NCI-H1105 treated with DMSO at 0.1 percent for 48 hours (cell line): ENCODE measurements around the gene SPSB3.

Experiments used
- DNase-seq: peaks from one replicate; lab custom pipeline; 2025; lab: John Stamatoyannopoulos, UW

SPSB3 gene

DNA sequence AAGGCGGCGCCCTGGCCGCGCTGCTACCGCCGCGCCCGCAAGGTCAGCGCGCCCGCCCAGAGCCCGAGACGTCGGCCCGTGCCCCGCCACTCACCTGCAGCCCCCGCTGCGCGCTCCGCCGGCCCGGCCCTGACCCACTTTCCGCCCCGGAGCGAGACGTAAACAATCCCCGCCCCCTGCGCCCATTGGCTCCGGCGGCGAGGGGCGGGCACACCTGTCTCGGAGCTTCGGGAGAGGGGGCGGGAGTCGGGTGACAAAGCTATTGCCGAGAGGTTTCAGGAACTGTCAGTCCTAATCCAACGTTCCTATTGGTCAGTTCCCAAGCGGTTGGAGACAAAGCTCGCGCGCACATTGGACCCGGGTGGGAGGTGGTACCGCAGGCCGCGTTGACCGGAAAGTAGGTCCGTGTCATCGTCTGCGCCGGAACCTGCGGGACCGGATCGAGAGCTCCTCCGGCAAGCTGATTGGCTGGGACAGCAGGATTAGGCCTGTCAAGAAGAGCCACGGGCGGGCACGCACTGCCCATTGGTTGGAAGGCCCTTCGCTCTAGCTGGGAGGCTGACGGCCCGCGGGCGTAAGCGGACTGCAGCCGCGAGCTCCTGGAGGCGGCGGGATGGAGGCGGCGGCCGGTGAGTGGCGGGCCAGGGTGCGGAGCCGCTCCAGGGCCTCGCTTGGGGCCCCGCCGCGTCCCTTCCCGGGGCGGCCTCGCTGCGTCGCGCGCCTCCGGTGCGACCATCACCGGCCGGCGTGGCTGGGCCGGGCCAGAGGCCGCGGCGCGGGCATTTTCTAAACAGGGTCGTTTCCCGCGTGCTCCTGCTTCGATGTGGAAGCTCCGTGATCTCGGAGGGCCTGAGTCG is at the start of gene SPSB3, which contains the start of gene NUBP2:
Gene SPSB3, minus strand, starts transcription at position 164 of the 857 bp plus-strand sequence. CDS start 1,088 bp downstream, outside the sequence.
Gene NUBP2, plus strand, starts transcription at position 553 of the 857 bp plus-strand sequence. Its CDS starts 61 bp downstream, at position 614.
- DNase-seq: peak; percentile 96

- no peak for DNase-seq
These were observed 49.1 kb upstream of the SPSB3 start for GRCh38 chr16:1831186-1832075.

DNA sequence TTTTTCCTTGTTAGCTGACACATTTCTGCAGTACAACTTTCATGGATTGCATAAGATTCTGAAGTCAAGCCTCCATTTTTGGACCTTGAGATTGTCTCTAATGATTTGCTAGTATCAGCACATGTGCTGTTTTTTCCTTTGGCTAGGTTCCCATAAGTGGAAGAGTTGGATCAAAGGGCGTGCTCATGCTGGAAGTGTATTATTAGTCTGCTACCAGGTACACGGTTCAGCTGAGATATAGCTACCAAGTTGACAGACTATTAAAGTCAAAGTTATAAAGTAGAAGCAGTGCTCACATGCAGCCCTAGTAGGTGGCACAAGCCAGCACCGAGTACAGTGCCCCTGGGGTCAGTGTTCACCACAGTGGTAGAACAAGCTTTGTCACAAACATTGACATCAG is 47.8 kb upstream of the SPSB3 start:
- DNase-seq: no peak

DNA sequence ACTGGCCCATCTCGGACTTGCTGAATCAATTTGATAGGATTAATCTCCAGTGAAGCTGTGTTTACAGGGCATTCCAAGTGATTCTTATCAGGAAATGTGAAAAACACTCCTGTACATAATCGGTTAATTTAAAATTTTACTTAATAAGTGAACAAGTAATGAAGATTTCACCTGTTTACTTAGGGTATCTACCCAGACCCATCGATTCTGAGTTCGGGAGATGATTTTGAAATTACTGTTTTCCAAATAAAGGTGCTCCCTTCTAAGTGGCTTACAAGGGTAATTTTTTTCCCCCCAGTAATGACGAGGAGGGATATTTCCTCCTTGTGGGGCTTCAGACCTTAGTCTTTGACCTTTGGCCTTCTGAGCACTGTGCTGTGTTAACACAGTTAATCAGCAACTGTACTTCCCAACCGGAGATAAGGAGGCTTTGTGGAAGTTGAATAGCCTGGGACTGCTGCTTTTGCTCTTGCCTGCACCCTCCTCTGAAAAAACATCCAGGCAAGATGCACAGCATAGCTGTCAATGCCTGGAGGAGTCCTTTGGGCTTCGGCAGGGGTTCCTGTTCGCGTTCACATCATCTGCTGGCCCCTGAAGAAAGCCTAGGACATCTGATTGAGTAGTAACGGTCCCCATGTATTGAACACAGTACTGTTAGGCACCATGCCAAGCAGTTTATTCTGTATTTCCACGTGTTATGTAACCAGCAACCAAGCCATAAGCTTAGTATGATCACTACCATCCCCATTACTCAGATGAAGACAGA is 46.5 kb upstream of the SPSB3 start:
- DNase-seq: no peak

- peak; percentile 73 for DNase-seq
These were observed 44.6 kb upstream of the SPSB3 start, which contains the start of the genes FAHD1 and HAGH for GRCh38 chr16:1826691-1827573. Gene FAHD1 (plus strand): TSS chr16:1827206. CDS start chr16:1827239, 33 bp downstream. Gene HAGH (minus strand): TSS chr16:1826825. CDS start chr16:1826787, 38 bp downstream.

GRCh38 chr16:1825864-1826690 is 43.7 kb upstream of the SPSB3 start:
- DNase-seq: no peak

GRCh38 chr16:1825381-1825863 is 43.1 kb upstream of the SPSB3 start:
- DNase-seq: no peak

GRCh38 chr16:1823821-1824220 is 41.5 kb upstream of the SPSB3 start:
- DNase-seq: no peak

DNA sequence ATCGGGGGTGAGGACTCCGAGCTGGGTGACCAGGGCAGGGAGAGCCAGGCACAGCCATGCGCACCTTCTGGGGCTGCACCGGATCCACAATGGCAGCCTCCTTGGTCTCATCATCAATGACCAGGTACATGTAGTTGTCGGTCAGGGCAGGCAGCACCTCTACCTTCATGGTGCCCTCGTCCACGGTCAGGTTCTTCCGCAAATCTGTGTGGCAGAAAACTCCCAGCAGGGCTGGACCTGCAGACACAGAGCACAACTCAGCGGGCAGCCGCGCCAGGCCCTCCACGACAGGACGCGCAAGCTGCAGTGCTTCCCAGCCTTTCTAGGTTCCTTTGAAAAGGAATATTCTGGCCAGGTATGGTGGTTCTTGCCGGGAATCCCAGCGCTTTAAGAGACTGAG is 40.4 kb upstream of the SPSB3 start:
- no peak for DNase-seq

- no peak for DNase-seq
These were observed 39.7 kb upstream of the SPSB3 start for GRCh38 chr16:1821861-1822611.

DNA sequence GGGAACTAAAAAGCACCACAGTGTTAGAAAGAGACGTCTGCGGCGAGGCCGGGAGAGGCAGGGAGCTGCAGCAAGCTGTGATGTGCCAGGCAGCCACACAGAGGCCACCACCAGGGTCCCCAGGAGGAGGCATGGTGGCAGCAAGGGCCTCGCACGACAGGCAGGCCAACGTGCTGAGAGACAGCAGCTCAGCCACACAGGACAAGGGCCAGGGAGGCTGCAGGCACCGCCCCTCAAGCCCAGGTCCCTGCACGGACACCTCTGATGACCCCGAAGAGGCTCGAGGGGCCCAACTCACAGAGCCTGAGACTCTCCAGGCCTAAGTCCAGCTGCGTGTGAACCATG is 38.5 kb upstream of the SPSB3 start:
- DNase-seq: no peak

- no peak for DNase-seq
These were observed 38.0 kb upstream of the SPSB3 start for GRCh38 chr16:1820096-1820945.

- DNase-seq: no peak
These were observed 37.2 kb upstream of the SPSB3 start for GRCh38 chr16:1819611-1820010.

DNA sequence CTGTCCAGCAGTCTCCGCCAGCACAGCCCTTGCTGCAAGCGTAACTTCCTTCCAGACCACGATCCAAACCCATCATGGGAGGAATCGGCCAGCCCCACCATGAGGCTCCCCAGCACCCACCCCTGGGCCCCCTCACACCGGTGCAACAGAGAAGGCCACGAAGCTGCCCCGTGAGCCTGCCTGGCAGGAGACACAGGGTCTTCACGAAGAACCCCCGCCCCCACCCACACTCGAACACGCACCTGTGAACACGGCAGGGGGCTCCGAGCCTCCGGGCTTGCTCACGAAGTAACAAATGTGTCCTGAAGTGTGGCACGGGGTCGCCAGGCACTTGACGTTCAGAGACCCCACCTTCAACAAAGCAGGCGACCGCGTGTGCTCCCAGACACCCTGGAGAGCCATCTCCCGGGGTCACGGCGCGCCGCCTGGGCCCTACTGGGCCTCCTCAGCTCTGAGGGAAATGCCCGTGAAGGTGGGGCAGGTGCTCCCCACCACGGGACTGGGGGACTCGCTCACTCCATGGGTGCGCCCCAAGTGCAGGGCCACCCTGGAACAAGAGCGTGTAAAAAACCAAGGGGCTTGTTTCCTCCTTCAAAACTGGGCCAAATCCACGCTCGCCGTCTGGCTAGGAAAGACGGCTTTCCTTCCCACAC is 36.6 kb upstream of the SPSB3 start:
- DNase-seq: no peak

DNA sequence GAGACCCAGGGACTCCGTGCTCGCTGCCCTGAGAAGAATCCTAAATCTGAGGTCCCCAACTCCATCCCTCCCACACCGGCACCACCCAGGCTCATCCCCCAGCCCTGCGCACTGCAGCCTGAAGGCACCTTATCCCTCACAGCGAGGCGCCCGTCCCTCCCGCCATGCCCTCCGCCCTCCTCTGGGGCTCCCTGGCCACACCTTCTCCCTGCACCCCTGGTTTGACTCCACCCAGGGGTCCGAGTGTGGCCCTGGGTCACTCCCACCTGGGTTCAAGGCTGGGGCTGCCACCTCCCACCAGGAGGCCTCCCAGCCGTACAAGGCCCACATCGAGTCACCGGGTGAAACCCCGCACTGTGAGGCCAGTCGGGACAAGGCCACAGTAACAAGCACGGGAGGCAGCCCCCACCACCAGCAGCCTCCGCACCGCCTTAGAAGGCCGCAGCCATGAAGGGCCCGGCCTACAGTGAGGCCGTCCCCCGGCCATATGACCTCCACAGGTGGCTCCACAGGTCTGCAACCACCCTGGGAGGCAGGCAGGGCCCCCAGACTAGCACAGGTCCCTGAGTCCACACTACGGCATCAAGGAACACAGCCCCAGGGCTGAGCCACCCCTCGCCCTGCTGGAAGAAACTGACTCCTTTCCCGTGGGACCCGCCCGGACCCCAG is 36.0 kb upstream of the SPSB3 start:
- DNase-seq: no peak

DNA sequence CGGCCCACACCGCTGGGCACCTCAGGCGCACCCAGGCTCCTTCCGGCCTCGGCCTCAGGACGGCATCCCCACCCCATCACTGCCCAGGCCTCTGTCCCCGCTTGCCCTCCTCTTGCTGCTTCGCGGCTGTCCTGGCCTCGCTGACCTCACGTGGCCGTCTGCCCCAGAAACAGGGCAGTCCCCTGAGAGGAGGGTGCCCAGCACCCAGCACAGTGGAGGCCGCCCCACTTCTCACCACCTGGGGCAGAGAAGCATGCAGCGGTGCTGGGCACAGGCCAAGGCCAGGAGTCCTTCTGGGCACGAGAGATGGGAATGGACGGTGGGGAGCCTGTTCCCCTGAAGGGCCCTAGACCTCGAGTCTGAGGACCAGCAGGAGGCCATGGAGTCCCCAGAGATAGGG is 35.3 kb upstream of the SPSB3 start:
- DNase-seq: no peak

DNA sequence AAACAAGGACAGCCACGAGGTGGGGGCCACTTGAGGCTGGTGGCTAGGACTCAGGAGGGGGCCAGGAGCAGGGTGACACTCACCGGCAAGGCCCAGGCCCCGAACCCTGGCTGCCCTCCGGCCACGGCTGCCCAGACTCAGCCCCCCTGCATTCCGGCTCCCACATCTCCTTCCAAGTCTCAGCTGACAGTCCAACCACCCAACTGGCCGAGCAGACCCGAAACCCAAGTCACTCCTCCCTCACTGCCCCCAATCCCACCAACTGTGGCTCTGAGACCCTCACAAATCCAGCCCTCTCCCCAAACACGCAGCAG is 34.9 kb upstream of the SPSB3 start:
- DNase-seq: no peak
